Measurements from ENCODE around the gene CAMTA1. TPM values are rescaled to one million over a fixed set of nuclear protein-coding genes. Genes with fewer than 3 reads are reported as not detected.

The CAMTA1 gene
- total RNA-seq, 1 donor from 2014 or later, result 69.9 TPM

DNA sequence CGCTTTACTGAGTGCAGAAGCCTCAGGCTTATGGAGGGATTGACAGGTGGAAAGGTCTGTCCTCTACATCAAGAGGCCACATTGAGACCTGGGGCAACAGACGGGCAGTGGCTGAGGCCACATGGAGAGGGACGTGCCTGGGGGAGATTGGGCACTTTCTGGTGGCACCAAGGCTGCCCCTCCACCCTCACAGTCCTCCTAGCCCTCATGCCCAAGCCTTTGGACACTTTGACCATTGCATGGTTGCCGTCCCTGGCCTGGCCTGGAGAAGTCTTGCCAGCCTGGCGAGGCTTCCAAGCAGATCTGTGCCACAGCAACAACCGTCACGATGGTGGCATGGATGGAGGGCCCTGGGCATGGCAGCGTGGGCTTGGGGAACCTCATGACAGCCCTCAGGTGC, 793.8 kb downstream of the CAMTA1 start:
- Mint-ChIP-seq H3K4me3 (no peak overlapping the region), H3K27me3 (no peaks in the 10 kb centered on the region), H3K27ac (no peak overlapping the region), H3K36me3 (ENCODE audit: low read depth) (no peaks in the 10 kb centered on the region), H3K4me1 (no peaks in the 10 kb centered on the region), H3K9me3 (no peaks in the 10 kb centered on the region)
- intact Hi-C loops (cut with micrococcal nuclease), result no loop called here
- no peak for DNase-seq

DNA sequence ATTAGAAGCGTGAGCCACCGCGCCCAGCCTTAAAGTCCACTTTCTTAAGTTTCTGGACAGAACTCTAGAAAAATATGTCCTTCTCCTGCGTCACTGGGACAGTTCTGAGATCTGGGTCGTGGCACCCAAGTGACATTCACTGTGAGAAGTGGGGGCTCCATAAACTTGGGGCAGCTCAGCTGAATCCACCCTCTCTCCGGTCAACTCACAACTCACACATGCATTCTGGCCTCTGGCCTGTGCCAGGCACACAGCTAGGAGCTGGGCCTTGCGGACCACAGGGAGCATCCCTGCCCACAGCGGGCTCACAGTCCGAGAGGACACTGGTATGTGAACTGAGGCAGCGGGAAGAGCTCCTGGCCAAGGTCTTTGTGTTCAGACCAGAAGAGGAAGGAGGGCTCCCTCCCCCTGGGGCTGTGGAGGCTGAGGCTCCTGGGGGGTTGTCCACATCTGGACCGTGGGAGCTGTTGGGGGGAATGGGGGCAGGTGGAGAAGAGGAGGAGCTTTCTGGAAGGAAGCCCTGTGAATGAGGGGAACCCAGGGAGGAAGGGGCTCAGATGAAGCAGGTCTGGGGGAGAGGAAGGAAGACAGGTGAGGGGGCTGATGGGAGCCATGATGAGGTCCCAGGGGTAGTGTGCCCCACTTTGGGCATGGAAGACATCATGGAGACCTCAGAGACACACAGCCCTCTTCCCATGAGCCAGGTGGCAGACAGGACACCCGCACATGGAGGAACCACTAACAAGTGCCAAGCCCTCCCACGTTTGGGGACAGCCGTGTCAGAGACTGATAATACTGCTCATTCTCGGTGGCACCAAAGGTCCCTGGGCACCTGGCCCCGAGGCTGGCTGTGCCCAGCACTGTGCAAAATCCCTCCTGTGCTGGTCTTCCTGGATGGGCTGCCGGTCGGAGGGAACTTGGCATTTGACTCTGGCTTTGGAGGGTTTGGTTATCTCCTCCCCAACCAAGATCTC, 794.9 kb downstream of the CAMTA1 start:
- DNase-seq, result no peak
- H3K27ac Mint-ChIP-seq, result no peak overlapping the region
- no peaks in the 10 kb centered on the region for H3K27me3 Mint-ChIP-seq
- intact Hi-C loops (cut with micrococcal nuclease), result no loop called here
- no peaks in the 10 kb centered on the region for H3K36me3 Mint-ChIP-seq (ENCODE audit: low read depth)
- H3K9me3 Mint-ChIP-seq, result no peaks in the 10 kb centered on the region
- H3K4me1 Mint-ChIP-seq, result no peaks in the 10 kb centered on the region
- no peak overlapping the region for H3K4me3 Mint-ChIP-seq

DNA sequence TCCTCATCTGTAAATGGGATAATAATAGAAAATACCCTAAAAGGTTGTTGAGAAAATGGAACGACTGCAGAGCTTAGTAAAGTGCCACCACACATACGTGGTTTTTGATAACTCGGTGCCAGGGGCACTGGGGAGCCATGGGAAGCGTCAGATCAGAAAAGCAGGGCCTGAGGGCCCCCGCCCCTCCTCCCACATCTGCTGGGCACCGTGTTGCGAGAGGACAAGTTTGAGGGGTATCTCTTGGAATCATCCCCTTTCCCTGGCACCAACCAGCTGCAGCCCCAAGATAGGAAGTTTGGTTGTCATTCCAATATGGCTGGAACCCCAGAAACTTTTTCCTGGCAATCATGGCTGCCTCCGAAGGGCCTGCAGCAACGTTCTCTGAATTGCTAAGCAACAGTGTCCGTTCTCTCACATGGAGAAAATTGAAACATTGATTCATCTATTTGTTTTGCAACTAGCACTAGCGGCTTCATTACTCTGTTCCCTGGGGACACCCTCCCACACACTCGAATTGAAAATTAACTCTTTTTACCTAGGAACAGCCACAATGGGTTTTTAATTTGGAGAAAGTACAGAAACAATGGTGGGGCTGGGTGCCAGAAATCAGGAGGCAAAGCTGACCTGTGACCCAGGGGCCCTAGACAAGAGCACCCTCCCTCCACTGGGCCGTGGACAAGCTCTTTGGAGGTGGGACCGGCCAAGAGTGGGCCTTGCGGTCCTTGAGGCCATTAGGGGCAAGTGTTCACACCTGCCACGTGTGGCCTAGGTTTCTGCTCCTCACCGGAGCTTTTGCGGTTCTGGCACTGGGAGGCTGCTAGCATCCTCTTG, 795.9 kb downstream of the CAMTA1 start:
- Mint-ChIP-seq H3K27ac (no peak overlapping the region), H3K4me3 (no peak overlapping the region), H3K4me1 (no peaks in the 10 kb centered on the region)

DNA sequence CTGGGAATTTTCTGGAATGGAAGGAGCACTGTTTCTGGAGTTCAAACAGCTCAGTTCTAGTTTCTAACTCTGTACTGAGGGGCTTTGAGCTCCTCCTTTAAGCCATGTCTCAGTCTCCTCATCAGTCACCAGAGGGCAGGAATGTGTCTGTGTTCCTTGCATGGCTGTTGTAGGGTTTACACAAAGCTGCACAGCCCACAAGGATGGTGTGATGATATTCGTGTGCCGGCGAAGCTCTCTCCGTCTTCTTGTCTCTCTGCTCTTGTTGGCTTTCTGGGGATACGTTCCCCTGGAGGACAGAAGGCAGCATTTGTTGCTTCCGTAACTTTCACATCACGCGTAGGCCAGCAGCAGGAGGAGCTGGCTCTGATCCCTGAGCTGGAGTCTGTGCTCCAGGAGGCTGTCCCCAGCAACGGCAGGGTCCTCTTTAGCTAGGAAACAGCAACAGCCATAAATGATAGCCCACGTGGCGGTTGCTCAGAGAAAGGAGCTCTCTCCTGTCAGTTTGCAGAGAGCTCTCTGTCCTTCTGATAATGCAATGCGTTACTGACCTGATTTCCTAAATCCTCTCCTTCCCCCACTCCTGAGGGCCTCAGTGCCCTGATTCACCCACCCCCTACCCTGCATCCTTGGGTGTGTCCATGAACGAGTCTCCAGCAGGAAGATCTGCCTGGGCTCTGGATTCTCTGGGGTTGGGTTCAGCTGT, 796.7 kb downstream of the CAMTA1 start:
- Mint-ChIP-seq H3K9me3 (no peaks in the 10 kb centered on the region), H3K4me3 (no peak overlapping the region), H3K36me3 (ENCODE audit: low read depth) (no peaks in the 10 kb centered on the region), H3K27me3 (no peaks in the 10 kb centered on the region), H3K4me1 (no peaks in the 10 kb centered on the region), H3K27ac (no peak overlapping the region)
- intact Hi-C loops (cut with micrococcal nuclease), result no loop called here
- DNase-seq, result no peak

More for the DNA sequence above, 795.9 kb downstream of the CAMTA1 start:
- no peaks in the 10 kb centered on the region for H3K36me3 Mint-ChIP-seq (ENCODE audit: low read depth)
- H3K9me3 Mint-ChIP-seq, result no peaks in the 10 kb centered on the region
- intact Hi-C loops (cut with micrococcal nuclease), result no loop called here
- no peak for DNase-seq
- H3K27me3 Mint-ChIP-seq, result no peaks in the 10 kb centered on the region

DNA sequence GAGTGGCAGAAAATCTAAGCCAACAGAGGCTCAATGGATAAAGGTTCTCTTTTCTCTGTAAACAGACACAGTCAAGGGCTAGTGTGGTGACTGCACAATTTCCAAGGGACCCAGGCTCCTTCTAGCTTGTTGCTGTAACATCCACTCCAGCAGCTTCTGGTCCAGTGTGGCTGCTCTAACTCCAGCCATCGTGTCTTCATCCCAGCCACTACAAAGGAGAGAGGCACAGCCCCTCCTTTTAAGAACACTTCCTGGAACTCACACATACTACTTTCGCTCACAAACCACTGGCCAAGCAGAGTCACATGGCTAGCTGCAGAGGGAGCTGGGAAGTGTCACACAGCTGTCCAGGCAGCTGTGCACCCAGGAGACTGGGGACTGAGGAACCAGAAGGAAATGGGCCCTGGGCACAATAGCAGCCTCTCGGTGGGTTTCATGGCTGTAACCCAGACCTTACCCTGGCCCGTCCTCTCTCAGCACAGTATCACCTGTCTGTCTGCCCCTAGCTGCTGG, 797.3 kb downstream of the CAMTA1 start:
- no peak overlapping the region for H3K4me3 Mint-ChIP-seq
- no peak for DNase-seq
- no peaks in the 10 kb centered on the region for H3K9me3 Mint-ChIP-seq
- no peaks in the 10 kb centered on the region for H3K4me1 Mint-ChIP-seq
- no peaks in the 10 kb centered on the region for H3K36me3 Mint-ChIP-seq (ENCODE audit: low read depth)
- no peaks in the 10 kb centered on the region for H3K27me3 Mint-ChIP-seq
- H3K27ac Mint-ChIP-seq, result no peak overlapping the region
- intact Hi-C loops (cut with micrococcal nuclease), result no loop called here

DNA sequence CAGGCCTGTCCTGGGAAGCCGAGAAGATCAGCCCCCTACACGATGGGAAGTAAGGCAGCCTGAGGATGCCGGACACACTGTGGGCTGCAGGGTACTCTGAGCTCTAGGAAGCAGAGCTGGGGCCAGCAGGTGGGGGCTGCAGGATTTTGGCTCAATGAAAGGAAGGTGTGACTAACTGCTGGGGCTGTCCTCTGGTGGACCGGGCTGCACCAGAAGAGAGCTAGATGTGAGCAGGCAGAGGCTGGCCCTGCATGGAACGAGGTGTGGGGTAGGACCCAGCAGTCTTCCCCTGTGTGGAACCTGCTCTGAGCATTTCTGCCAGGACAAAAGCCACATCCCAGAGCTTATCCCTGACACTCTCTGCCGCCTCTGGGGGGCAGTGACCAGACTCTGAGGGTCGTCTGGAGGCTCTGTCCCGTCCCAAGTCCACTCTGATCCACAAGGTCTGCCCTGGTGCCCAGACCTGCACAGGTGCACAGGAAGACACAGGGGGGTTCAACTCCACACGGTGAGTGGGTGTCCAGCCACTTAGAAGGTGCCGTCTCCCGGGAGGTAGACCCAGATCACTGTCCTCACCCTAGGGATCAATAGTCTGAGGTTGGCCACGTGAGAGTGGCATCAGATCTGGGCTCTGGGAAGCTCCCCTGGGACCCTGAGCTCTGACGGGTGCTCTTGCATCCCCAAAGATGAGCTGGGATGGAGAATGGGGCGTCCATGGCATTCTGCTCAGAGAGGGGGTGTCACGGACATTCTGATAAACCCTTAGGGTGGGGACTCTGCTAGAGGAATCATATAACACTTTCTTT, 798.2 kb downstream of the CAMTA1 start:
- H3K4me3 Mint-ChIP-seq, result no peak overlapping the region
- no peaks in the 10 kb centered on the region for H3K27me3 Mint-ChIP-seq
- H3K4me1 Mint-ChIP-seq, result no peaks in the 10 kb centered on the region
- H3K36me3 Mint-ChIP-seq (ENCODE audit: low read depth), result no peaks in the 10 kb centered on the region
- H3K27ac Mint-ChIP-seq, result no peak overlapping the region
- intact Hi-C loops (cut with micrococcal nuclease), result no loop called here
- no peaks in the 10 kb centered on the region for H3K9me3 Mint-ChIP-seq
- DNase-seq, result no peak

DNA sequence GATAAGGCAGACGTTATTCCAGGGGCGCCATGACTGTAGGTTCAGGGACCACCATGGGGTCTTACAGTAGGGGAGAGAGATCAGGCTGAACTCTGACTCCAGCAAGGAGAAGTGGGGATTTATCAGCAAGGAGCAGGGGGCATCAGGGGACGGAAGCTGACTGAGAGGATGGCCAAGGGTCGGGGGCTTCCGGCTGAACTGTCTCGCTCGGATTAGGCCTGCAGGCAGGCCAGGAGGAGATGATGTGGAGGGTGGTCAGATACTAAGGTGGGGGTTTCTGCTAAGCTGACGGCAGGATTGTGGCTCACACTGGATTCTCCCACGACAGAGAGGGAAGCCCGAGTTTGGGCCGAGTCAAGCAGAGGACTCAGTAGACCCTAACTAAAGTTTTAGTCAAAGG, 798.9 kb downstream of the CAMTA1 start:
- H3K36me3 Mint-ChIP-seq (ENCODE audit: low read depth), result no peaks in the 10 kb centered on the region
- no peak overlapping the region for H3K27ac Mint-ChIP-seq
- H3K4me3 Mint-ChIP-seq, result no peak overlapping the region
- no peaks in the 10 kb centered on the region for H3K9me3 Mint-ChIP-seq
- no peak for DNase-seq
- H3K4me1 Mint-ChIP-seq, result no peaks in the 10 kb centered on the region
- intact Hi-C loops (cut with micrococcal nuclease), result no loop called here
- H3K27me3 Mint-ChIP-seq, result no peaks in the 10 kb centered on the region

DNA sequence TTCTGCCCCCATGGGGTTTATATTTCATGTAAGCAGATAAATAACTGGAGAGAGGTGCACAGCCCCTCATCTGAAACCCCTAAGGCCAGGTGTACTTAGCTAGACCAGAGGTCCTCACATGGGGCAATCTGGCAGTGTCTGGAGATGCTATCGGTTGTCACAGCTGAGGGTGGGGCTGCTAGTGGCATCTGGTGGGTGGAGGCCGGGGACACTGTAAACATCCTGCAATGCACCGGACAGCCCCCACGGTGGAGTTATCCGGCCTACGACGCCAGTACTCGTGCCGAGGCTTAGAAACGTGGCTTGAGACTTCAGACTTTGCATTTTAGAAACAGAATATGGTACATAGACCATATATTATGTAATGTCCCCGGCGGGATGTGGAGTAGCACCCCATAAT, 799.4 kb downstream of the CAMTA1 start:
- Mint-ChIP-seq H3K36me3 (ENCODE audit: low read depth) (no peaks in the 10 kb centered on the region), H3K9me3 (no peaks in the 10 kb centered on the region), H3K4me3 (no peak overlapping the region), H3K27me3 (no peaks in the 10 kb centered on the region), H3K27ac (no peak overlapping the region), H3K4me1 (no peaks in the 10 kb centered on the region)
- no peak for DNase-seq
- intact Hi-C loops (cut with micrococcal nuclease), result no loop called here

DNA sequence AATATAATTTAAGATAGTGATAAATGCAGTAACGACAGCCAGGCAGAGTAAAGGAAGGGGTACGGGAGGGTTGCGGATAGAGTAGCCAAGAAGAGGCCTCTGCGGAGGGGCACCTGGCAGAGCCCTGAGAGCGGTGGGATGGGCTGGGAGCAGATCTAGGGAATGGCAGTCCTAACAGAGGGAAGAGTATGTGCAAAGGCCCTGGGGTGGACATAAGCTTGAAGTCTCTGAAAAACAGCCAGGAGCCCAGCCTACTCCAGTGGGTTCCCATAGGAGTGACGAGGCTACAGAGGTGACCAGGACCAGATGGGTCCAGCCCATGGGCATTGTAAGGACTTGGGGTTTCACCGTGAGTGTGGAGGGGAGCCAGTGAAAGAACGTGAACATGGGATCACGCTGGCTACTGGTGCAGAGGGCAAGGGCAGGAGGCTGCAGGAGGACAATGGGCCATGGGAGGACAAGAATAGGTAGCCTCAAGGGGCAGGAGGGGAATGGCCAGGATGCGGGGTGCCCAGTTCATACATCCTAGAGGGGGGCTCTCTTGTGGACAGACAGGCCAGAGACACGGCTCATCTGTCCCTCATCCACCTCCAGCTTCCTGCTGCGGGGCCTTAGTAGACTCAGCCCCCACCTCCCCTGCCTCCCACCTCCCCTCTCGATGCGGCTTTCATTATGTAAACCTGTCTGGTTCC, 800.1 kb downstream of the CAMTA1 start:
- H3K27me3 Mint-ChIP-seq, result no peaks in the 10 kb centered on the region
- H3K36me3 Mint-ChIP-seq (ENCODE audit: low read depth), result no peaks in the 10 kb centered on the region
- no peak overlapping the region for H3K4me3 Mint-ChIP-seq
- no peak for DNase-seq
- H3K27ac Mint-ChIP-seq, result no peak overlapping the region
- intact Hi-C loops (cut with micrococcal nuclease), result no loop called here
- H3K9me3 Mint-ChIP-seq, result no peaks in the 10 kb centered on the region
- no peaks in the 10 kb centered on the region for H3K4me1 Mint-ChIP-seq

DNA sequence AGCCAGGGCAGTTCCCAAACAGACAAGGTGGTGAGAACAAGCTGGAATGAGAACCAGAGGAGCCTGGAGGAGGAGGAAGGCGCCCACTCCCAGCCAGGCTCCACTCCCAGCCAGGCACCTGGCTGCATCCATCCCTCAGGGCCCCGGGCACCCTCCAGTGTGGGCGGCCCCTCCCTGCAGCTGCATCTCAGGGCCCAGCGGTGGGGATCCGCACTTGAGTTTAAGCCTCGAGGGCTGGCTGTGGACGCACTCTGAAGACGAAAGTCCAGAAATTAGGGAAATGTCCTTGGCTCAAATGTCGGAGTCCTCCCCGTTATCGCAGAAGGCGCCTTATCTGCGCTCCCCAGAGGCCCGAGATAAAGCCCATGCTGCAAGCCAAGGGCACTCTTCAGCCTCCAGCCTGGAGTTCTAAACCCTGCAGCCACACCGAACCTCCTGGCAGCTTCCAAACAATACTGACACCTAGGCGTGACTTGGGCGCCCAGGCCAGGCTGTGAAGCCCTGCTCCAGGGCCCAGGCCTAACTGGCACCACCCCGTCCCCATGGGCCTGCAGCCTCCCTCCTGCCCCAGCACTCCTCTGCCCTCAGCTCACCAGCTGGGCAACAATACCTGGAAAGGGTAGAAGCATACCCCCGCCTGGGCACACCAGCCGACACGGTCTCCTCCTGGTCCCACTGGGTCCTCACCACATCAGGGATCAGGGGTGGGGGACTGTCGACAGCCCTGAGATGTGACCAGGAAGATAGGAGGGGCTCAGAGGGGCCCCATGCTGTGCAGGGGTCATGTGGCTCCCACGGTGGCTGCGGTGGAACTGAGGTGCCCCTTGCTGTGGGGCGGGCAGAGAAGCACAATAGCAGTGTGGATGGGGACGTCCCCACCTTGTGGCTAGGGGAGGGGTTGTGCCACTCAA, 801.0 kb downstream of the CAMTA1 start:
- Mint-ChIP-seq H3K27me3 (no peaks in the 10 kb centered on the region), H3K4me3 (no peak overlapping the region), H3K27ac (no peak overlapping the region), H3K9me3 (no peaks in the 10 kb centered on the region), H3K36me3 (ENCODE audit: low read depth) (no peaks in the 10 kb centered on the region), H3K4me1 (no peaks in the 10 kb centered on the region)
- no peak for DNase-seq
- intact Hi-C loops (cut with micrococcal nuclease), result no loop called here

DNA sequence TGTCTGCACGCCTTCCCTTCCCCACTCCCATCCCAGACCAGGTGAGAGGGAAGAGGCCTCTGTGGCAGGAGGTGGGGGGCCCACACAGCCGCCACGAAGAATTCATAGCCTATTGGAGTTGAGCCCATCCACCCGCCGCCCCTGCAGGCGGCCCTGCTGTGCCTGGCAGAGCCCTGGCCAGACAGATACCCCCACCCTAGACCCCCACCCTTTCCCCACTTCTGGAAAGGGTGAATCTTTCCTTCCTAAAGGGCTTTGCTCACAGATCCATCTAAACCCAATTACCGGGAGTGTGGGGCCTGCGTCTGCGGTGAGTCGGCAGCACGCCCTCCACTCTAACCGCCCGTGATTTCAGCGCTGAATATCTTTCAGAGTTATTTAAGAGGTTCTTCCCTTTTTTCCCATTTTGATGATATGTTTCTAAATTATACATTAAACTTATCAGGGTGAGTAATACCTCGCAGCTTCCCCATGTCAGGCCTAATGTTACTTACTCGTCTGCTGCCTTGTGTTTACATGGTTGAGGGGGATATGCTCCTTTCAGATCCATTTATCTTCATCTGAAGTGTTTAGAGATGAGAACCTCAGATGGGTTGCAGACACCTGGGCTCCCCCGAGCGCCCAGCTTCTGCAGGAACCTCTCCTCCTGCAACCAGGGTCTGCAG, 802.0 kb downstream of the CAMTA1 start:
- no peak overlapping the region for H3K27ac Mint-ChIP-seq
- H3K36me3 Mint-ChIP-seq (ENCODE audit: low read depth), result no peaks in the 10 kb centered on the region
- no peaks in the 10 kb centered on the region for H3K27me3 Mint-ChIP-seq
- H3K9me3 Mint-ChIP-seq, result no peaks in the 10 kb centered on the region
- H3K4me3 Mint-ChIP-seq, result no peak overlapping the region
- H3K4me1 Mint-ChIP-seq, result no peaks in the 10 kb centered on the region
- DNase-seq, result no peak
- intact Hi-C loops (cut with micrococcal nuclease), result no loop called here
